Measurements from ENCODE around the gene DPAGT1. TPM values are rescaled to one million over a fixed set of nuclear protein-coding genes. Genes with fewer than 3 reads are reported as not detected.

The DPAGT1 gene
- total RNA-seq, 5 donors from 2014 or later (not counting 1 experiment from before 2014, with no cell fraction given) = 21.7 to 54.2 (median 43.9) TPM

- Mint-ChIP-seq H3K4me1 (peaks cover 33% of the 10 kb centered on the region in 3 donors), H3K27ac (peak overlapping the region; percentile 90 to 93), H3K4me3 (peak overlapping the region; percentile 88 to 98 (median 92)), H3K9me3 (no peaks in the 10 kb centered on the region), H3K36me3 (peaks cover 34% of the 10 kb centered on the region), H3K27me3 (no peaks in the 10 kb centered on the region)
- WGBS (ENCODE audit: insufficient coverage) = under 1% methylated on average over 19 of the region's 19 CpGs
- peak in 3 of 35 experiments; percentile 27 to 75 (median 37) for DNase-seq
- Histone ChIP-seq H3K4me1 (ENCODE audit: control insufficient read depth in 1 of 2, extremely low read depth in 1 of 2, insufficient read depth in 2 of 2, low read length in 2 of 2) (peaks cover 7 to 29% of the 10 kb centered on the region in 2 experiments), H3K27me3 (replicated peaks in 1 of 2; ENCODE audit: control insufficient read depth in 2 of 2, extremely low read depth in 1 of 2, insufficient read depth in 2 of 2, low read length in 1 of 2) (no peaks in the 10 kb centered on the region), H3K9me3 (no peaks in the 10 kb centered on the region), H3K36me3 (ENCODE audit: control insufficient read depth in 2 of 2, extremely low read depth in 1 of 2, insufficient read depth in 1 of 2, low read length in 1 of 2) (peaks cover 0 to 28% of the 10 kb centered on the region in 2 donors), H3K27ac (ENCODE audit: low read length) (peak overlapping the region; percentile 46), H3K4me3 (ENCODE audit: control insufficient read depth in 1 of 2, extremely low read depth in 1 of 2, low read length in 1 of 2) (peak overlapping the region; percentile 73 to 95)
- peak; percentile 43 to 59 (median 52) for ATAC-seq (replicated peaks in 1 of 4)
- ChIA-PET POLR2A (interaction anchor here (0.5 to 2.0 kb wide), 14 partner anchors 8 to 165 kb away, joined by 3 to 15 read pairs (median 4); partner anchors contain the start of genes C2CD2L (in 2 of the 2), VPS11 (in 2 of the 2), HINFP (in 1 of the 2) and HMBS (in 1 of the 2)), CTCF (interaction anchor here (0.9 to 1.7 kb wide), 4 partner anchors 10 to 102 kb away, joined by 3 to 7 read pairs (median 5); partner anchors contain the start of genes C2CD2L (in 1 of the 2), HINFP (in 1 of the 2) and HMBS (in 1 of the 2))
Measured at GRCh38 chr11:119094816-119095065, 6.9 kb downstream of the DPAGT1 start.

- H3K4me3 Mint-ChIP-seq = peak overlapping the region; percentile 88 to 98 (median 92)
- peak; percentile 2 to 13 (median 6) for ATAC-seq (replicated peaks in 1 of 4)
Measured at GRCh38 chr11:119093942-119094815, 7.5 kb downstream of the DPAGT1 start.

GRCh38 chr11:119092880-119093842 is 8.5 kb downstream of the DPAGT1 start:
- DNase-seq (no peak), ATAC-seq (replicated peaks in 1 of 4) (no peak)
- Histone ChIP-seq H3K27me3 (replicated peaks in 1 of 2; ENCODE audit: control insufficient read depth in 2 of 2, extremely low read depth in 1 of 2, insufficient read depth in 2 of 2, low read length in 1 of 2) (no peaks in the 10 kb centered on the region), H3K9me3 (no peaks in the 10 kb centered on the region), H3K4me1 (ENCODE audit: control insufficient read depth in 1 of 2, extremely low read depth in 1 of 2, insufficient read depth in 2 of 2, low read length in 2 of 2) (peaks cover 7 to 29% of the 10 kb centered on the region in 2 experiments), H3K36me3 (ENCODE audit: control insufficient read depth in 2 of 2, extremely low read depth in 1 of 2, insufficient read depth in 1 of 2, low read length in 1 of 2) (peaks cover 0 to 22% of the 10 kb centered on the region in 2 donors), H3K4me3 (ENCODE audit: control insufficient read depth in 1 of 2, extremely low read depth in 1 of 2, low read length in 1 of 2) (peak overlapping the region in 1 of 2 donors; percentile 73), H3K27ac (ENCODE audit: low read length) (peak overlapping the region; percentile 55)
- Mint-ChIP-seq H3K36me3 (peaks cover 26% of the 10 kb centered on the region), H3K4me1 (peaks cover 28 to 30% (median 28%) of the 10 kb centered on the region in 3 donors), H3K9me3 (no peaks in the 10 kb centered on the region), H3K27ac (peak overlapping the region; percentile 82 to 83), H3K27me3 (no peaks in the 10 kb centered on the region), H3K4me3 (peak overlapping the region; percentile 88 to 98 (median 92))
- POLR2A ChIA-PET = interaction anchor here (0.5 to 2.0 kb wide), 3 partner anchors 8 to 9 kb away, joined by 3 to 14 read pairs (median 6); partner anchors contain the start of genes DPAGT1 (in 1 of the 2) and HMBS (in 1 of the 2)
- WGBS (ENCODE audit: insufficient coverage) = 64% methylated on average over 6 of the region's 12 CpGs
- CTCF ChIA-PET = interaction anchor here in 1 of 2 donors (0.9 kb wide), 1 partner anchor 9 kb away, joined by 5 read pairs; the partner anchor contains the start of gene DPAGT1

More at GRCh38 chr11:119093942-119094815, 7.5 kb downstream of the DPAGT1 start:
- H3K9me3 Mint-ChIP-seq = no peaks in the 10 kb centered on the region
- no peaks in the 10 kb centered on the region for H3K27me3 Mint-ChIP-seq
- H3K36me3 ChIP-seq (ENCODE audit: control insufficient read depth in 2 of 2, extremely low read depth in 1 of 2, insufficient read depth in 1 of 2, low read length in 1 of 2) = peaks cover 0 to 28% of the 10 kb centered on the region in 2 donors
- H3K4me1 Mint-ChIP-seq = peaks cover 30 to 32% (median 31%) of the 10 kb centered on the region in 3 donors
- H3K27ac ChIP-seq (ENCODE audit: low read length) = peak overlapping the region; percentile 55
- peaks cover 35% of the 10 kb centered on the region for H3K36me3 Mint-ChIP-seq
- no peaks in the 10 kb centered on the region for H3K9me3 ChIP-seq
- under 1% methylated on average over 70 of the region's 81 CpGs for WGBS (ENCODE audit: insufficient coverage)
- H3K4me3 ChIP-seq (ENCODE audit: control insufficient read depth in 1 of 2, extremely low read depth in 1 of 2, low read length in 1 of 2) = peak overlapping the region; percentile 73 to 95
- peak overlapping the region; percentile 90 to 93 for H3K27ac Mint-ChIP-seq
- no peaks in the 10 kb centered on the region for H3K27me3 ChIP-seq (replicated peaks in 1 of 2; ENCODE audit: control insufficient read depth in 2 of 2, extremely low read depth in 1 of 2, insufficient read depth in 2 of 2, low read length in 1 of 2)
- POLR2A ChIA-PET = interaction anchor here (0.5 to 2.0 kb wide), 14 partner anchors 8 to 166 kb away, joined by 3 to 15 read pairs (median 4); partner anchors contain the start of genes C2CD2L (in 2 of the 2), VPS11 (in 2 of the 2), DPAGT1 (in 1 of the 2) and HINFP (in 1 of the 2)
- CTCF ChIA-PET = interaction anchor here (0.6 to 1.7 kb wide), 4 partner anchors 9 to 103 kb away, joined by 3 to 7 read pairs (median 5); partner anchors contain the start of genes C2CD2L (in 1 of the 2), HINFP (in 1 of the 2) and HMBS (in 1 of the 2)
- DNase-seq = peak in 18 of 35 experiments; percentile 6 to 59 (median 28)
- peaks cover 7 to 29% of the 10 kb centered on the region in 2 experiments for H3K4me1 ChIP-seq (ENCODE audit: control insufficient read depth in 1 of 2, extremely low read depth in 1 of 2, insufficient read depth in 2 of 2, low read length in 2 of 2)

GRCh38 chr11:119091966-119092879 is 9.4 kb downstream of the DPAGT1 start:
- 94% methylated on average over 8 of the region's 13 CpGs for WGBS (ENCODE audit: insufficient coverage)
- Histone ChIP-seq H3K27ac (ENCODE audit: low read length) (no peak overlapping the region), H3K27me3 (replicated peaks in 1 of 2; ENCODE audit: control insufficient read depth in 2 of 2, extremely low read depth in 1 of 2, insufficient read depth in 2 of 2, low read length in 1 of 2) (no peaks in the 10 kb centered on the region), H3K4me1 (ENCODE audit: control insufficient read depth in 1 of 2, extremely low read depth in 1 of 2, insufficient read depth in 2 of 2, low read length in 2 of 2) (peaks cover 7 to 35% of the 10 kb centered on the region in 2 experiments), H3K36me3 (ENCODE audit: control insufficient read depth in 2 of 2, extremely low read depth in 1 of 2, insufficient read depth in 1 of 2, low read length in 1 of 2) (peaks cover 0 to 13% of the 10 kb centered on the region in 2 donors), H3K4me3 (ENCODE audit: control insufficient read depth in 1 of 2, extremely low read depth in 1 of 2, low read length in 1 of 2) (no peak overlapping the region), H3K9me3 (no peaks in the 10 kb centered on the region)
- ATAC-seq (replicated peaks in 1 of 4) (no peak), DNase-seq (no peak)
- H3K9me3 Mint-ChIP-seq = no peaks in the 10 kb centered on the region
- H3K27me3 Mint-ChIP-seq = no peaks in the 10 kb centered on the region
- ChIA-PET CTCF (interaction anchor here (0.7 to 0.9 kb wide), 3 partner anchors 10 to 472 kb away, joined by 4 to 7 read pairs (median 5); partner anchors contain the start of gene DPAGT1 (in 1 of the 2)), POLR2A (interaction anchor here (0.5 to 0.6 kb wide), 4 partner anchors 7 to 234 kb away, joined by 3 to 8 read pairs (median 4); partner anchors contain the start of gene DPAGT1 (in 1 of the 2))
- peaks cover 32 to 37% (median 34%) of the 10 kb centered on the region in 3 donors for H3K4me1 Mint-ChIP-seq
- H3K36me3 Mint-ChIP-seq = peaks cover 19% of the 10 kb centered on the region
- H3K27ac Mint-ChIP-seq = peak overlapping the region in 1 of 2 donors; percentile 55
- H3K4me3 Mint-ChIP-seq = peak overlapping the region in 2 of 3 donors; percentile 13 to 98

GRCh38 chr11:119091178-119091577 is 10.5 kb downstream of the DPAGT1 start:
- H3K27ac Mint-ChIP-seq = no peak overlapping the region
- ATAC-seq (replicated peaks in 1 of 4) (no peak), DNase-seq (no peak)
- 99% methylated on average over 8 of the region's 9 CpGs for WGBS (ENCODE audit: insufficient coverage)
- ChIA-PET CTCF (interaction anchor here in 1 of 2 donors (0.7 kb wide), 2 partner anchors 175 to 471 kb away, joined by 4 to 7 read pairs; no protein-coding TSS in a partner anchor), POLR2A (interaction anchor here in 1 of 2 donors (0.6 kb wide), 1 partner anchor 261 kb away, joined by 3 read pairs; no protein-coding TSS in a partner anchor)
- peaks cover 7 to 38% of the 10 kb centered on the region in 2 experiments for H3K4me1 ChIP-seq (ENCODE audit: control insufficient read depth in 1 of 2, extremely low read depth in 1 of 2, insufficient read depth in 2 of 2, low read length in 2 of 2)
- H3K4me3 ChIP-seq (ENCODE audit: control insufficient read depth in 1 of 2, extremely low read depth in 1 of 2, low read length in 1 of 2) = no peak overlapping the region
- no peaks in the 10 kb centered on the region for H3K9me3 Mint-ChIP-seq
- no peaks in the 10 kb centered on the region for H3K9me3 ChIP-seq
- H3K27me3 Mint-ChIP-seq = no peaks in the 10 kb centered on the region
- no peak overlapping the region for H3K4me3 Mint-ChIP-seq
- H3K36me3 Mint-ChIP-seq = peaks cover 11% of the 10 kb centered on the region
- H3K27ac ChIP-seq (ENCODE audit: low read length) = no peak overlapping the region
- H3K4me1 Mint-ChIP-seq = peaks cover 32 to 35% (median 33%) of the 10 kb centered on the region in 3 donors
- peaks cover 0 to 3% of the 10 kb centered on the region in 2 donors for H3K36me3 ChIP-seq (ENCODE audit: control insufficient read depth in 2 of 2, extremely low read depth in 1 of 2, insufficient read depth in 1 of 2, low read length in 1 of 2)
- no peaks in the 10 kb centered on the region for H3K27me3 ChIP-seq (replicated peaks in 1 of 2; ENCODE audit: control insufficient read depth in 2 of 2, extremely low read depth in 1 of 2, insufficient read depth in 2 of 2, low read length in 1 of 2)
